Measurements from ENCODE around the gene PPDPF. TPM values are rescaled to one million over a fixed set of nuclear protein-coding genes. Genes with fewer than 3 reads are reported as not detected.
"Not testable (repeated sequence)": the region's sequence is repeated elsewhere in the genome, so short reads cannot be mapped to it uniquely, and the experiment has no call there.

The PPDPF gene
- total RNA-seq, 1 donor from 2014 or later: 135 TPM

GRCh38 chr20:63509088-63509564 lies 11.4 kb upstream of the PPDPF start:
- Mint-ChIP-seq H3K4me1 (ENCODE audit: low read depth) (no peaks in the 10 kb centered on the region), H3K27me3 (ENCODE audit: low read depth) (peaks cover 24% of the 10 kb centered on the region), H3K36me3 (ENCODE audit: low read depth) (no peaks in the 10 kb centered on the region), H3K9me3 (peaks cover 6% of the 10 kb centered on the region), H3K27ac (no peak overlapping the region), H3K4me3 (ENCODE audit: low read depth) (no peak overlapping the region)
- no peak for DNase-seq (ENCODE audit: low spot score)
- intact Hi-C loops (cut with micrococcal nuclease): no loop called here

- no peak for DNase-seq (ENCODE audit: low spot score)
- H3K27me3 Mint-ChIP-seq (ENCODE audit: low read depth): peaks cover 31% of the 10 kb centered on the region
- no peak overlapping the region for H3K27ac Mint-ChIP-seq
- H3K4me1 Mint-ChIP-seq (ENCODE audit: low read depth): no peaks in the 10 kb centered on the region
- H3K36me3 Mint-ChIP-seq (ENCODE audit: low read depth): no peaks in the 10 kb centered on the region
- no peak overlapping the region for H3K4me3 Mint-ChIP-seq (ENCODE audit: low read depth)
- H3K9me3 Mint-ChIP-seq: peaks cover 10% of the 10 kb centered on the region
- intact Hi-C loops (cut with micrococcal nuclease): no loop called here
These were observed 7.4 kb upstream of the PPDPF start for GRCh38 chr20:63513207-63513606.

- DNase-seq (ENCODE audit: low spot score); H3K36me3 Mint-ChIP-seq (ENCODE audit: low read depth); H3K4me3 Mint-ChIP-seq (ENCODE audit: low read depth); intact Hi-C loops (cut with micrococcal nuclease); H3K4me1 Mint-ChIP-seq (ENCODE audit: low read depth); H3K27ac Mint-ChIP-seq: not testable (repeated sequence)
- H3K27me3 Mint-ChIP-seq (ENCODE audit: low read depth): peaks cover 30% of the 10 kb centered on the region
- H3K9me3 Mint-ChIP-seq: peaks cover 10% of the 10 kb centered on the region
These were observed 6.0 kb upstream of the PPDPF start for GRCh38 chr20:63514520-63514919.

GRCh38 chr20:63517376-63518309 lies 2.9 kb upstream of the PPDPF start:
- H3K4me1 Mint-ChIP-seq (ENCODE audit: low read depth): peaks cover 5% of the 10 kb centered on the region
- peaks cover 21% of the 10 kb centered on the region for H3K27me3 Mint-ChIP-seq (ENCODE audit: low read depth)
- peaks cover 12% of the 10 kb centered on the region for H3K9me3 Mint-ChIP-seq
- H3K4me3 Mint-ChIP-seq (ENCODE audit: low read depth): peak overlapping the region; percentile 54
- DNase-seq (ENCODE audit: low spot score): no peak
- H3K36me3 Mint-ChIP-seq (ENCODE audit: low read depth): peaks cover 15% of the 10 kb centered on the region
- H3K27ac Mint-ChIP-seq: no peak overlapping the region
- intact Hi-C loops (cut with micrococcal nuclease): no loop called here

- no peak for DNase-seq (ENCODE audit: low spot score)
- intact Hi-C loops (cut with micrococcal nuclease): no loop called here
- peaks cover 16% of the 10 kb centered on the region for H3K27me3 Mint-ChIP-seq (ENCODE audit: low read depth)
- peaks cover 23% of the 10 kb centered on the region for H3K36me3 Mint-ChIP-seq (ENCODE audit: low read depth)
- peaks cover 6% of the 10 kb centered on the region for H3K4me1 Mint-ChIP-seq (ENCODE audit: low read depth)
- no peak overlapping the region for H3K27ac Mint-ChIP-seq
- peaks cover 12% of the 10 kb centered on the region for H3K9me3 Mint-ChIP-seq
- peak overlapping the region; percentile 30 for H3K4me3 Mint-ChIP-seq (ENCODE audit: low read depth)
These were observed 2.2 kb upstream of the PPDPF start for GRCh38 chr20:63518351-63518861.

GRCh38 chr20:63518946-63519667 lies 1.5 kb upstream of the PPDPF start:
- H3K4me1 Mint-ChIP-seq (ENCODE audit: low read depth): peaks cover 6% of the 10 kb centered on the region
- DNase-seq (ENCODE audit: low spot score): no peak

GRCh38 chr20:63519668-63520503 lies 679 bp upstream of the PPDPF start:
- peak; percentile 69 for DNase-seq (ENCODE audit: low spot score)
- peaks cover 33% of the 10 kb centered on the region for H3K36me3 Mint-ChIP-seq (ENCODE audit: low read depth)
- peaks cover 9% of the 10 kb centered on the region for H3K9me3 Mint-ChIP-seq
- intact Hi-C loops (cut with micrococcal nuclease): loop anchor here (1.0 to 2.0 kb wide), 2 partner anchors 17 to 33 kb away; partner anchors contain the start of gene PTK6
- peak overlapping the region; percentile 75 for H3K4me3 Mint-ChIP-seq (ENCODE audit: low read depth)
- peaks cover 6% of the 10 kb centered on the region for H3K4me1 Mint-ChIP-seq (ENCODE audit: low read depth)
- H3K27ac Mint-ChIP-seq: peak overlapping the region; percentile 63
- H3K27me3 Mint-ChIP-seq (ENCODE audit: low read depth): peaks cover 10% of the 10 kb centered on the region

More at GRCh38 chr20:63518946-63519667, 1.5 kb upstream of the PPDPF start:
- H3K27me3 Mint-ChIP-seq (ENCODE audit: low read depth): peaks cover 13% of the 10 kb centered on the region
- H3K4me3 Mint-ChIP-seq (ENCODE audit: low read depth): peak overlapping the region; percentile 75
- H3K9me3 Mint-ChIP-seq: peaks cover 14% of the 10 kb centered on the region
- peaks cover 30% of the 10 kb centered on the region for H3K36me3 Mint-ChIP-seq (ENCODE audit: low read depth)
- intact Hi-C loops (cut with micrococcal nuclease): no loop called here
- H3K27ac Mint-ChIP-seq: peak overlapping the region; percentile 63

GRCh38 chr20:63520934-63521601 lies 503 bp downstream of the PPDPF start:
- peak overlapping the region; percentile 80 for H3K4me3 Mint-ChIP-seq (ENCODE audit: low read depth)
- intact Hi-C loops (cut with micrococcal nuclease): loop anchor here (1.0 to 2.0 kb wide), 2 partner anchors 16 to 32 kb away; partner anchors contain the start of gene PTK6

GRCh38 chr20:63521602-63522001 lies 1.0 kb downstream of the PPDPF start:
- Mint-ChIP-seq H3K27me3 (ENCODE audit: low read depth) (peaks cover 7% of the 10 kb centered on the region), H3K4me3 (ENCODE audit: low read depth) (peak overlapping the region; percentile 80), H3K27ac (peak overlapping the region; percentile 69), H3K4me1 (ENCODE audit: low read depth) (peaks cover 6% of the 10 kb centered on the region), H3K9me3 (peaks cover 9% of the 10 kb centered on the region), H3K36me3 (ENCODE audit: low read depth) (peaks cover 33% of the 10 kb centered on the region)
- intact Hi-C loops (cut with micrococcal nuclease): loop anchor here (2.0 kb wide), 1 partner anchor 31 kb away; no protein-coding TSS in a partner anchor
- no peak for DNase-seq (ENCODE audit: low spot score)

More at GRCh38 chr20:63520934-63521601, 503 bp downstream of the PPDPF start:
- peak; percentile 69 for DNase-seq (ENCODE audit: low spot score)
- H3K9me3 Mint-ChIP-seq: peaks cover 9% of the 10 kb centered on the region
- H3K4me1 Mint-ChIP-seq (ENCODE audit: low read depth): peaks cover 6% of the 10 kb centered on the region
- H3K27me3 Mint-ChIP-seq (ENCODE audit: low read depth): peaks cover 7% of the 10 kb centered on the region
- H3K27ac Mint-ChIP-seq: peak overlapping the region; percentile 69
- H3K36me3 Mint-ChIP-seq (ENCODE audit: low read depth): peaks cover 33% of the 10 kb centered on the region

GRCh38 chr20:63522091-63522868 lies 1.7 kb downstream of the PPDPF start:
- Mint-ChIP-seq H3K4me3 (ENCODE audit: low read depth) (peak overlapping the region; percentile 67), H3K27ac (no peak overlapping the region), H3K36me3 (ENCODE audit: low read depth) (peaks cover 33% of the 10 kb centered on the region), H3K4me1 (ENCODE audit: low read depth) (peaks cover 6% of the 10 kb centered on the region), H3K9me3 (peaks cover 9% of the 10 kb centered on the region), H3K27me3 (ENCODE audit: low read depth) (peaks cover 7% of the 10 kb centered on the region)
- intact Hi-C loops (cut with micrococcal nuclease): no loop called here
- DNase-seq (ENCODE audit: low spot score): no peak
